Measurements from ENCODE around the gene MDM2. TPM values are rescaled to one million over a fixed set of nuclear protein-coding genes. Genes with fewer than 3 reads are reported as not detected.

The MDM2 gene
- total and polyA plus RNA-seq, 2 of the 13 experiments (the other 11 are each of a cell fraction or from before 2014, with no cell fraction given) = 29.3 to 314 TPM

DNA sequence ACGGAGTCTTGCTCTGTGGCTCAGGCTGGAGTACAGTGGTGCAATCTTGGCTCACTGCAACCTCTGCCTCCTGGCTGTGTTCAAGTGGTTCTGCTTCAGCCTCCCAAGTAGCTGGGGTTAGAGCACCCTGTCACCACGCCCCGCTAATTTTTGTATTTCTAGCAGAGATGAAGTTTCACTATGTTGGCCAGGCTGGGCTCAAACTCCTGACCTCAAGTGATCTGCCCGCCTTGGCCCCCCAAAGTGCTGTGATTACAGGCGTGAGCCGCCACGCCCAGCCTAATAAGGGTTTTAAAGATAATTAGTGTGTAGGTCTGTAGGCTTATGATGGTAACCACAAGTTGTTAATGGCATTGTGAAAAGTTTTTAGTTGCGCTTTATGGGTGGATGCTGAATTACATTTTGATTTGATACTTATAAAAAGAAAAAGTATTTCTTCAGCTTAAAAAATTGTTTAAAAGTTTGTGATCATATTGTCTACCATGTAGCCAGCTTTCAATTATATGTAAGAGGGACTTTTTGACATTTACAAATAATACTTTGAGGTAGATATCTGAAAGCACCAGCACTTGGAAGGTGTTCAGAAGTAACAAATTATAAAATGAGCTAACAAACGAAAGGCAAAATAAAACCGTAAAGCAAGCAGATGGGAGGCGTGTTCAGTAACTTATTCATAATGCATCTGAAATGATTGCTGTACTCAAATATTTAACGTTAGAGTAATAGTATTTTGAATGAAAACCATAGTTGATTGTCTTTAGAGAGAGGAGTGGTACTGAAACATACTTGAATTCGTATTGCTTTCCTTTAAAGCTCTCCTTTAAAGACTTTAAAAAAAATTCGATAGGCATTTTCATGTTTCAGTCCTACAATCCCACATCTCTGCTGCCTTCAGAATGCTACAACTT, 37.1 kb downstream of the MDM2 start:
- in situ Hi-C loops (cut with HindIII; ENCODE audit: extremely low pct_ligation_motif_present, low pct_unique_long_range_greater_than_20kb) = no loop called here
- no TSS peak for BruUV-seq (replicated peaks)
- H3K9ac ChIP-seq (ENCODE audit: insufficient read depth, low read depth, low read length) = no peak overlapping the region
- no peak for DNase-seq (ENCODE audit: low spot score)
- no peak overlapping the region for H3K4me3 ChIP-seq (replicated peaks in 1 of 3; ENCODE audit: insufficient read depth in 1 of 3, low read depth in 2 of 3, low read length in 3 of 3)
- WGBS (ENCODE audit: low lambda C conversion rate) = 91% methylated on average over 14 of the region's 14 CpGs
- no peak overlapping the region for H3K27ac ChIP-seq (ENCODE audit: extremely low read length, insufficient read depth, low read length)
- intact Hi-C loops (cut with micrococcal nuclease; ENCODE audit: unreplicated experiment) = no loop called here
- CTCF ChIA-PET (ENCODE audit: low intra/inter-chr PET ratio, low total read pairs) = no interaction called here
- POLR2A ChIA-PET = interaction anchor here (0.9 to 2.2 kb wide), 5 partner anchors 15 to 99 kb away, joined by 3 to 5 read pairs (median 3); partner anchors contain the start of gene SLC35E3
- H3K9me3 ChIP-seq (ENCODE audit: low read length) = no peaks in the 10 kb centered on the region
- no peak for ATAC-seq
- H3K4me2 ChIP-seq (ENCODE audit: low read depth, low read length) = no peak overlapping the region
- H3K79me2 ChIP-seq (ENCODE audit: insufficient read depth, low read length) = no peaks in the 10 kb centered on the region
- H2AFZ ChIP-seq (ENCODE audit: low read length) = no peak overlapping the region
- peaks cover 5 to 24% of the 10 kb centered on the region in 2 experiments for H3K36me3 ChIP-seq (replicated peaks in 1 of 2; ENCODE audit: control insufficient read depth in 1 of 2, insufficient read depth in 2 of 2, low read length in 2 of 2)
- peaks cover 37% of the 10 kb centered on the region for H3K4me1 ChIP-seq (ENCODE audit: insufficient read depth, low read length)
- peaks cover 25% of the 10 kb centered on the region for H4K20me1 ChIP-seq (ENCODE audit: insufficient read depth, low read length)
- H3K27me3 ChIP-seq (ENCODE audit: control insufficient read depth in 1 of 2, insufficient read depth in 2 of 2, low read length in 2 of 2) = no peaks in the 10 kb centered on the region
- no peak for FAIRE-seq
- TF ChIP-seq SP1 (IDR thresholded peaks at IDR 0.05) (no peak), SP1 (CRISPR knock-in tag; IDR thresholded peaks at IDR 0.05) (no peak), MZF1 (CRISPR knock-in tag; IDR thresholded peaks at IDR 0.05; ENCODE audit: borderline replicate concordance) (no peak), ZNF17 (CRISPR knock-in tag; IDR thresholded peaks at IDR 0.05) (no peak)
- TF ChIP-seq, protein P1, sequence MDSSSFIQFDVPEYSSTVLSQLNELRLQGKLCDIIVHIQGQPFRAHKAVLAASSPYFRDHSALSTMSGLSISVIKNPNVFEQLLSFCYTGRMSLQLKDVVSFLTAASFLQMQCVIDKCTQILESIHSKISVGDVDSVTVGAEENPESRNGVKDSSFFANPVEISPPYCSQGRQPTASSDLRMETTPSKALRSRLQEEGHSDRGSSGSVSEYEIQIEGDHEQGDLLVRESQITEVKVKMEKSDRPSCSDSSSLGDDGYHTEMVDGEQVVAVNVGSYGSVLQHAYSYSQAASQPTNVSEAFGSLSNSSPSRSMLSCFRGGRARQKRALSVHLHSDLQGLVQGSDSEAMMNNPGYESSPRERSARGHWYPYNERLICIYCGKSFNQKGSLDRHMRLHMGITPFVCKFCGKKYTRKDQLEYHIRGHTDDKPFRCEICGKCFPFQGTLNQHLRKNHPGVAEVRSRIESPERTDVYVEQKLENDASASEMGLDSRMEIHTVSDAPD (CRISPR knock-in tag; IDR thresholded peaks at IDR 0.05) = no peak
- TF ChIP-seq, protein P2, sequence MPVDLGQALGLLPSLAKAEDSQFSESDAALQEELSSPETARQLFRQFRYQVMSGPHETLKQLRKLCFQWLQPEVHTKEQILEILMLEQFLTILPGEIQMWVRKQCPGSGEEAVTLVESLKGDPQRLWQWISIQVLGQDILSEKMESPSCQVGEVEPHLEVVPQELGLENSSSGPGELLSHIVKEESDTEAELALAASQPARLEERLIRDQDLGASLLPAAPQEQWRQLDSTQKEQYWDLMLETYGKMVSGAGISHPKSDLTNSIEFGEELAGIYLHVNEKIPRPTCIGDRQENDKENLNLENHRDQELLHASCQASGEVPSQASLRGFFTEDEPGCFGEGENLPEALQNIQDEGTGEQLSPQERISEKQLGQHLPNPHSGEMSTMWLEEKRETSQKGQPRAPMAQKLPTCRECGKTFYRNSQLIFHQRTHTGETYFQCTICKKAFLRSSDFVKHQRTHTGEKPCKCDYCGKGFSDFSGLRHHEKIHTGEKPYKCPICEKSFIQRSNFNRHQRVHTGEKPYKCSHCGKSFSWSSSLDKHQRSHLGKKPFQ (CRISPR knock-in tag; IDR thresholded peaks at IDR 0.05; ENCODE audit: insufficient replicate concordance) = no peak
- TF ChIP-seq, protein P3, sequence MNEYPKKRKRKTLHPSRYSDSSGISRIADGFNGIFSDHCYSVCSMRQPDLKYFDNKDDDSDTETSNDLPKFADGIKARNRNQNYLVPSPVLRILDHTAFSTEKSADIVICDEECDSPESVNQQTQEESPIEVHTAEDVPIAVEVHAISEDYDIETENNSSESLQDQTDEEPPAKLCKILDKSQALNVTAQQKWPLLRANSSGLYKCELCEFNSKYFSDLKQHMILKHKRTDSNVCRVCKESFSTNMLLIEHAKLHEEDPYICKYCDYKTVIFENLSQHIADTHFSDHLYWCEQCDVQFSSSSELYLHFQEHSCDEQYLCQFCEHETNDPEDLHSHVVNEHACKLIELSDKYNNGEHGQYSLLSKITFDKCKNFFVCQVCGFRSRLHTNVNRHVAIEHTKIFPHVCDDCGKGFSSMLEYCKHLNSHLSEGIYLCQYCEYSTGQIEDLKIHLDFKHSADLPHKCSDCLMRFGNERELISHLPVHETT (CRISPR knock-in tag; conservative IDR thresholded peaks at IDR 0.05) = no peak
- TF ChIP-seq, protein P4, sequence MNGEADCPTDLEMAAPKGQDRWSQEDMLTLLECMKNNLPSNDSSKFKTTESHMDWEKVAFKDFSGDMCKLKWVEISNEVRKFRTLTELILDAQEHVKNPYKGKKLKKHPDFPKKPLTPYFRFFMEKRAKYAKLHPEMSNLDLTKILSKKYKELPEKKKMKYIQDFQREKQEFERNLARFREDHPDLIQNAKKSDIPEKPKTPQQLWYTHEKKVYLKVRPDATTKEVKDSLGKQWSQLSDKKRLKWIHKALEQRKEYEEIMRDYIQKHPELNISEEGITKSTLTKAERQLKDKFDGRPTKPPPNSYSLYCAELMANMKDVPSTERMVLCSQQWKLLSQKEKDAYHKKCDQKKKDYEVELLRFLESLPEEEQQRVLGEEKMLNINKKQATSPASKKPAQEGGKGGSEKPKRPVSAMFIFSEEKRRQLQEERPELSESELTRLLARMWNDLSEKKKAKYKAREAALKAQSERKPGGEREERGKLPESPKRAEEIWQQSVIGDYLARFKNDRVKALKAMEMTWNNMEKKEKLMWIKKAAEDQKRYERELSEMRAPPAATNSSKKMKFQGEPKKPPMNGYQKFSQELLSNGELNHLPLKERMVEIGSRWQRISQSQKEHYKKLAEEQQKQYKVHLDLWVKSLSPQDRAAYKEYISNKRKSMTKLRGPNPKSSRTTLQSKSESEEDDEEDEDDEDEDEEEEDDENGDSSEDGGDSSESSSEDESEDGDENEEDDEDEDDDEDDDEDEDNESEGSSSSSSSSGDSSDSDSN (CRISPR knock-in tag; IDR thresholded peaks at IDR 0.05) = no peak
- TF ChIP-seq, protein P5, sequence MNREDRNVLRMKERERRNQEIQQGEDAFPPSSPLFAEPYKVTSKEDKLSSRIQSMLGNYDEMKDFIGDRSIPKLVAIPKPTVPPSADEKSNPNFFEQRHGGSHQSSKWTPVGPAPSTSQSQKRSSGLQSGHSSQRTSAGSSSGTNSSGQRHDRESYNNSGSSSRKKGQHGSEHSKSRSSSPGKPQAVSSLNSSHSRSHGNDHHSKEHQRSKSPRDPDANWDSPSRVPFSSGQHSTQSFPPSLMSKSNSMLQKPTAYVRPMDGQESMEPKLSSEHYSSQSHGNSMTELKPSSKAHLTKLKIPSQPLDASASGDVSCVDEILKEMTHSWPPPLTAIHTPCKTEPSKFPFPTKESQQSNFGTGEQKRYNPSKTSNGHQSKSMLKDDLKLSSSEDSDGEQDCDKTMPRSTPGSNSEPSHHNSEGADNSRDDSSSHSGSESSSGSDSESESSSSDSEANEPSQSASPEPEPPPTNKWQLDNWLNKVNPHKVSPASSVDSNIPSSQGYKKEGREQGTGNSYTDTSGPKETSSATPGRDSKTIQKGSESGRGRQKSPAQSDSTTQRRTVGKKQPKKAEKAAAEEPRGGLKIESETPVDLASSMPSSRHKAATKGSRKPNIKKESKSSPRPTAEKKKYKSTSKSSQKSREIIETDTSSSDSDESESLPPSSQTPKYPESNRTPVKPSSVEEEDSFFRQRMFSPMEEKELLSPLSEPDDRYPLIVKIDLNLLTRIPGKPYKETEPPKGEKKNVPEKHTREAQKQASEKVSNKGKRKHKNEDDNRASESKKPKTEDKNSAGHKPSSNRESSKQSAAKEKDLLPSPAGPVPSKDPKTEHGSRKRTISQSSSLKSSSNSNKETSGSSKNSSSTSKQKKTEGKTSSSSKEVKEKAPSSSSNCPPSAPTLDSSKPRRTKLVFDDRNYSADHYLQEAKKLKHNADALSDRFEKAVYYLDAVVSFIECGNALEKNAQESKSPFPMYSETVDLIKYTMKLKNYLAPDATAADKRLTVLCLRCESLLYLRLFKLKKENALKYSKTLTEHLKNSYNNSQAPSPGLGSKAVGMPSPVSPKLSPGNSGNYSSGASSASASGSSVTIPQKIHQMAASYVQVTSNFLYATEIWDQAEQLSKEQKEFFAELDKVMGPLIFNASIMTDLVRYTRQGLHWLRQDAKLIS (CRISPR knock-in tag; IDR thresholded peaks at IDR 0.05) = 0 out of 2 replicates have a peak, but pooled peaks have one; percentile 9
- TF ChIP-seq, protein P6, sequence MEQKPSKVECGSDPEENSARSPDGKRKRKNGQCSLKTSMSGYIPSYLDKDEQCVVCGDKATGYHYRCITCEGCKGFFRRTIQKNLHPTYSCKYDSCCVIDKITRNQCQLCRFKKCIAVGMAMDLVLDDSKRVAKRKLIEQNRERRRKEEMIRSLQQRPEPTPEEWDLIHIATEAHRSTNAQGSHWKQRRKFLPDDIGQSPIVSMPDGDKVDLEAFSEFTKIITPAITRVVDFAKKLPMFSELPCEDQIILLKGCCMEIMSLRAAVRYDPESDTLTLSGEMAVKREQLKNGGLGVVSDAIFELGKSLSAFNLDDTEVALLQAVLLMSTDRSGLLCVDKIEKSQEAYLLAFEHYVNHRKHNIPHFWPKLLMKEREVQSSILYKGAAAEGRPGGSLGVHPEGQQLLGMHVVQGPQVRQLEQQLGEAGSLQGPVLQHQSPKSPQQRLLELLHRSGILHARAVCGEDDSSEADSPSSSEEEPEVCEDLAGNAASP (CRISPR knock-in tag; IDR thresholded peaks at IDR 0.05; ENCODE audit: borderline replicate concordance) = no peak

Data from HepG2 (cell line).